ENCODE measurements around the gene FCHSD2.

GRCh38 chr11:73156114-73156513 is 14.0 kb upstream of the FCHSD2 start:
- TF ChIP-seq CTCF (conservative IDR thresholded peaks at IDR 0.05) (no peak), EZH2 (IDR thresholded peaks at IDR 0.05; ENCODE audit: low read depth) (no peak)

Measured in PC-9 (cell line).